ENCODE data around the gene BCAS3.

BCAS3 gene

GRCh38 chr17:61203671-61204131 is 526.0 kb downstream of the BCAS3 start:
- DNase-seq (ENCODE audit: low read depth) = no peak

DNA sequence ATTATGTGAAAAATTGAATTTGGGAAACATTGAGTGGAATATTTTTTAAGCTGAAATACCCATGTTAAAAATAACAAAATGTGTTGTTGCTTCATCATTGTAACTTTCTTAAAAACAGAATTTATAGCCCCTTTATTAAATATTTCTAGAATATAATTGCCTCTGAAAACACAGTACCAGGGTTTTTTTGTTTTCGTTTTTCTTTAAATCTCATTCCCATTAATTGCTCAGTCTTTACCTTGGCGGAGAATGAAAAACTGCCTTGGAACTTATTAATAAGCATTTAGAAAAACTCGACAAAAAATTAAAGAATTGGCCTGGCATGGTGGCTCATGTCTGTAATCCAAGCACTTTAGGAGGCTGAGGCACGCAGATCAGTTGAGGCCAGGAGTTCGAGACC is 526.8 kb downstream of the BCAS3 start:
- no peak for DNase-seq (ENCODE audit: low read depth)

DNA sequence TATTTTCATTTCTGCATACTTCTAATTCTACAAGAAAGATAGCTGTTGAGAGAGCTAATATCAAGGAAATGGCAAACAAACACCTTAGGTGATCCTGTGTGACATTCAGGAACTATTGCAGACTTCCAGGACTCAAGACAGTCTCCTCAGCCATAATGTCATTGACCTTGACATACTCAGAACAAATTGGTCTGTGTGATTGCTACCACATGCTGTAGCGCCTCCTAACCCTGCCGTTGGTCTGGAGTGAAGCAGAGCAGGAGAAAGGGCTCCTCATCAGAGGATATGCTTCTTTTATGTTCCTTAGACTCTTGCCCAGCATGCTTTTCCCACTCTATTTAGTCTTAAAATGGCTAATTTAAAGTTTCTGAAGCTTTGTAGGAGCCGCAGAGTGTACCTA is 527.8 kb downstream of the BCAS3 start:
- DNase-seq (ENCODE audit: low read depth) = no peak

DNA sequence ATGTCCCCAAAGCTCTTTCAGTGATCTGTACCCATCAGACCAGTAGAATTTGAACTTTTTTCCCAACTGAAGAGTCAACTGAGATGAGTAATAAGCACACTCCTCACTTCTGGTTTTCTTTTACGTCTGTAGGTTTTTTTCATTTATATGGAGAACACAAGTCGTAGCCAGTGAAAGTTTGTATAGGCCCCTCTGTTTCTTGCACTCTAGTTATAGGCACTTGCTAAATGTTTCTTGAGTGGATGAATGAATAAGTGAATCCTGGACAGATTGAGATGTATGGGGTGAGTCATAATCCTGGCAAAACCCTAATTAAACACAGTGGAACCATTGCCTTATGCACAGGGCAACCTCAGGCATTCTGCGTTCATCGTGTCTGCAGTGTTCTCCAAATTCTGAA is 528.3 kb downstream of the BCAS3 start:
- no peak for DNase-seq (ENCODE audit: low read depth)

- no peak for DNase-seq (ENCODE audit: low read depth)
Measured at GRCh38 chr17:61206922-61207321, 529.3 kb downstream of the BCAS3 start.

DNA sequence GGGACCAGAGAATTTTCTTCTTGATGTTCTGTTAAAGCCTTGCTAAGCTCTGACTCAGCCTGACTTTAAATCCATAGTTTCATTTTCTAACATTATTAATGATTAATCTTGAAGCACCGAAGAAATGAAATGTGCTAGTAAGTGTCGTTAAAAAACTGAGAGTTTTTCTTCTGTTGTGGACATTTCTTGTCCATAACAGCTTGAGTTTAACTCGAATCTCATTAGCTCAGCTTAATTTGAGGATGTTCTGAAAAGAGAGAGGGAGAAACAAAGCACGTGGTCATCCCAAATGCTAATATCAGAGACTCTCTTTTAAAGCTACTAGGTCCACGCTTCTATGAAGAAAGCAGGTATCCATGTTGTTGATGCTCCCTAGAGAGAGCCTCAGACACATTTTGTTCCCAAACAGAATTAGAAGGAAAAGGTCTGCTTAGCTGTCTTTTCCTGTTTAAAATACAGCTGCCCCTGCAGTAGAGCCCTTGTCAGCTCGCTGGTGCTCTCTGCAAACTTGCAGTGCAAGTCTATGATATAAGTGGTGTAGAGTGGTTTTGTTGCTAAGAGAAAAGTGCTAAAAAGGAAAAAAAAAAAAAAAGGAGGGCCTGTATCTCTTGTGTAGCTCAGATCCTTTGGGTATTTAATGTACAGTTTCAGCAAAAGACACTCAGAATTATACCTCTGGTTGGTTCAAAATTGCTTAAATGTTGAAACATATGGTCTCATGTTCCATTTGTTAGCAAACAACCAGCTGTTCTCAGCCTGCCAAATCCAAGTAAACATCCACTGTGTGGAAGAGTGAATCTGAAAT is 530.9 kb downstream of the BCAS3 start:
- no peak for DNase-seq (ENCODE audit: low read depth)

DNA sequence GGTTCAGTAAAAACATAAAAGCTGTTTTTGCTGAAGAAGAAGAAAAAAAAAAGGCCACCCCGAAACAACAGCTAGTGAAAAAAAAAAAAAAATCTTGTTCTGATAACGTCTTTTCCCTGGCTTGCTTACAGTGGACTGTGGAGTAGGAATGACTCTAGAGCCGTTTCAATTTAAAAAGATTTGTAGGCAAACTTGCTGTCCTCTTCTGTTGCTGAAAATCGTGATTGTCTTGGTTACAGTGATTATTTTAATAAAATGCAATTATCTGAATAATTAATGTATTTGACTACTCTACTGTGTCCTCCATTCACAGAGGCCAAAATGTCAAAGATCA is 531.4 kb downstream of the BCAS3 start:
- no peak for DNase-seq (ENCODE audit: low read depth)

DNA sequence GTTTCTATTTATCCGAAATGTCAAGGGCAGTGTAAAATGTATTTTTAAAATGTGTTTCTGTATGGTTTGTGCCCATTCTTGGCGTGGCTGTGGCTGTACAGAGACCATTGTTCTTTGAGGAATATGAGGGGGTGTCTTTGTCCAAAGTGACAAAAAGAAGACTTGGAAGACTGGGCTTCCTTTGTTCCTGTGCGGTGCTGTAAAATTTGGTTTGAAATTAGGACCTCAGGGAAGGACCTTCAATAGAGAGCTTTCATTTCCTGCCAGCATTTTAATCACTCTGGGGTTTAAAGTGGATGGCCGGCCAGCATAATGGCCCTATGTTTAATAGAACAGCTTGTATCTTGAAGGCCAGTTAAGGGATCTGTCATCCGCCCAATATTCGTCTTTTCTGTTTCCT is 531.9 kb downstream of the BCAS3 start:
- no peak for DNase-seq (ENCODE audit: low read depth)

DNA sequence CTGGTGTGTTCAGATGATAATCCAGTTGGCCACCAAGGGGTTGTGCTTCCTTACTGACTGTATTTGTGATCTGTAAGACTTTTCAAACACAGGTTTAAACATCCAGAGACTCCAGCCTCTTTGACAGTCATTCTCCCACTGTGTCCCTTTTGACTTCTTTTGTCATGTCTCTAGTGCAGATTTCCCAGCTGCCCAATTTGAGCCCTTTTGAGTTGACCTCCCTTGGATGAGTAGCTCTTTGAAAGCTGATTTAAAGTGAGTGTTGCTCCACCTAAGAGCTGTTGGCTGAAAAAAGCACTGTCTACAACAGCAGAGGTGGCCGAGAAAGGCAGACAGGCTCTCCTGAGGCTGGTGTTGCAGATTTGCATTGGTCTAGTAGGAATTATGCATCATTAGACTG is 533.6 kb downstream of the BCAS3 start:
- no peak for DNase-seq (ENCODE audit: low read depth)

DNA sequence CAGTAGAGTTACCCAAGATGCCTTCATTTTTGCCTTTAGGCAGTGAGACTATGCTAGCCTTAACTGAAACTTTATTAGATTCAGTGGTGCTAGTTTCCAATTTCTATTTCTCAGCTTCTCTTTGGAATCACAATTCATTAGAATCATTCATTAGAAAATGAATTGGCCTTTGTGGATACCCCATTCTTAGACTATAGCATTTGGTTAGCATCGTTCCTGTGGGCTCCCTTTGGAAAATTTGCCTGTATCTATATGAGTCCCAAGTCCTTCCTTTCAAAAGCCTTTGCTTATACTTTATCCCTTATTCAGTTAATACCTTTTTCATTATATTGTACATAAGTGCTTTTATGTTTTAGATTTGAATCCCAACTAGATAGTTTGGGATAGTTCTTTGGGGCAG is 535.0 kb downstream of the BCAS3 start:
- no peak for DNase-seq (ENCODE audit: low read depth)

GRCh38 chr17:61214753-61215152 is 537.1 kb downstream of the BCAS3 start:
- no peak for DNase-seq (ENCODE audit: low read depth)

DNA sequence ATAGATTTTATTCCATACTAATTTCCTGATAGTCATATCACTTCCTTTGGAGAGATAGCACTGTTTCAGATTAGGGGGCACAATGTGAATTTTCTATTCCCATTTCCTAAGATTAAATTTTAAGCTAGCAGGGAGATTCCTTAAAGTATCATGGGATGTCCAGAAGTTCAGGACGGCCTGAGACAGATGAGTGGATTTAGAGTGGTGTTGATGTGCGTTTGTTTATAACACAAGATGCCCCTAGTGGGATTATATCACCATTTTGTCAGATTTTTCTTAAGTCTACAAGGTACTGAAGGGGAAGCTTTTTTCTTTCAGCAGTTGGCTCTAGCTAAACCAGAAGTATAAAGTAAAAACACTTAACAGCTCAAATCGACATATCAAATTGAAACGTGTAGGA is 538.4 kb downstream of the BCAS3 start:
- no peak for DNase-seq (ENCODE audit: low read depth)

GRCh38 chr17:61217878-61218437 is 540.3 kb downstream of the BCAS3 start:
- no peak for DNase-seq (ENCODE audit: low read depth)

DNA sequence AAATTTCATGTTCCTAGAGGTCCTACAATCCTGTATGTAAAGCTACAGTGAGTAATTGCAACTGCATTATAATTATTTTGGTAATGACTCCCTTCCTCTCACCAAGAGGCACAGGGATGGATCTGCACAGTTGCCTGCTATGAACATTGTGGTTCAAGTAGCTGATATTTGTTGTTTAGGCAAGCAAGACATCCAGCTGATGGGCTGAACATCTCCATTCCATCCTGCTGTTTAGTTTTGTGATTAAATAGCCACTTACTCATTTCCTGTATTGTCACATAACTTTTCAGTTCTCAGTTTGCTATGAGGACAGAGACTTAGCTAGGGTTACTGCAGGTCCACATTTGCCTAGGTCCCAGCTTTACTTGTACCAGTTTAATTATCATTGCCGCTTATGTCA is 540.8 kb downstream of the BCAS3 start:
- no peak for DNase-seq (ENCODE audit: low read depth)

- DNase-seq (ENCODE audit: low read depth) = no peak
Measured at GRCh38 chr17:61219460-61219859, 541.8 kb downstream of the BCAS3 start.

GRCh38 chr17:61221181-61221580 is 543.5 kb downstream of the BCAS3 start:
- no peak for DNase-seq (ENCODE audit: low read depth)

DNA sequence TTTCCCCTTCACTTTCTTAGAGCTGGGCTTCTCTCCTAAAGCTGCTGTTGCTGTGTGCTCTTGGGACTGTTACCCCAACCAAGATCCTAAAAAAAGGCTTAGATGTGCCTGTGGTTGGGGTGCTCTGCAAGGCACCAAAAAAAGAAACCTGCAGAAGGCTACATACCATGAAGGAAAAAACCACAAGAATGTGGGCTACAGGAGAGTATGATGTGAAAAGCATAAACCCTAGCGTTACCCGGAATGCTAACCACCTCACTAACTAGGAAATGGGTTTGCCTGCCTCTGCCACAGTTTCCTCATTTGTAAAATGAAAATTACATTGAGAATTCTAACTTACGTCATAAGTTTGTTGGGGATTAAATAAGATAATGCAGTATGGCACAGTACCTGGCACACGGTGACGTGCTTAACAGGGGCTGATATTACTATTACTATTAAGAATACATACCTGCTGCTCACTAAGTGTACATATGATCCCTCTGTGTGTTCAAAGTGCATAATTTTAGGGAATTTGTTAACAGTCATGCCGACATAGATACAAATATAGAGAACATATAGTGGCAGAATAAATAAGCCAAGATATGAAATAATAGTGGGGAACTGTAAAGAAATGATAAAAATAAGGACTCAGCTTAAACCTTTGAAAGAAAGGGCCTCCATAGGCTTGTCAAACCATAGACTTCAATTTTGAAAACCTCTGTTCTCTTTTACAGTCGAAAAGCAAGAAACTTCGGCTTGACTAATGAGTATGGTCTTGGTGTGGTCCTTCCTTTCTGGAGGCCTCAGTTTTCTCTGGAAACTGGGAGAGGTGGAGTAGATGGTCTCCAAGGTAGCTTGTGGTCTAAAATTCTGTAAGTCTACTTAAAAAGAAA is 544.2 kb downstream of the BCAS3 start:
- DNase-seq (ENCODE audit: low read depth) = no peak

DNA sequence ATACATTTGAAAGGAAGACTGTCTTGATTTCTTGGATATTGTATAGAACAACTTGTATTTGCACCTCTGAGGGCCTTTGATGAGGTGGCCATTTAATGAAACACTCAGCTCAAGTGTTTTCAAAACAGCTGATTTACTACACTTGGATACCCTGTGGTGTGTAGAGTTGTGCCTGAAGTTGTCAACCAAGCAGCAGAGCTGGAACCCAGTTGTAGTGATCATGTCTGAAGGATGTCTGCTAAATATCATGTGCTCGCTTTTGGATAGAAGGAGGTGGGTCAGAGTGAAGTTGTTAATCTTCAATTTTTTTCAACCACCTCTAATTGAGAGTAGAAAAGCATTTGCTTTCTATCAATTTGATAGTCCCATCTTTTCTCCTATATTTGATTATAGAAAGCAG is 546.1 kb downstream of the BCAS3 start:
- no peak for DNase-seq (ENCODE audit: low read depth)

DNA sequence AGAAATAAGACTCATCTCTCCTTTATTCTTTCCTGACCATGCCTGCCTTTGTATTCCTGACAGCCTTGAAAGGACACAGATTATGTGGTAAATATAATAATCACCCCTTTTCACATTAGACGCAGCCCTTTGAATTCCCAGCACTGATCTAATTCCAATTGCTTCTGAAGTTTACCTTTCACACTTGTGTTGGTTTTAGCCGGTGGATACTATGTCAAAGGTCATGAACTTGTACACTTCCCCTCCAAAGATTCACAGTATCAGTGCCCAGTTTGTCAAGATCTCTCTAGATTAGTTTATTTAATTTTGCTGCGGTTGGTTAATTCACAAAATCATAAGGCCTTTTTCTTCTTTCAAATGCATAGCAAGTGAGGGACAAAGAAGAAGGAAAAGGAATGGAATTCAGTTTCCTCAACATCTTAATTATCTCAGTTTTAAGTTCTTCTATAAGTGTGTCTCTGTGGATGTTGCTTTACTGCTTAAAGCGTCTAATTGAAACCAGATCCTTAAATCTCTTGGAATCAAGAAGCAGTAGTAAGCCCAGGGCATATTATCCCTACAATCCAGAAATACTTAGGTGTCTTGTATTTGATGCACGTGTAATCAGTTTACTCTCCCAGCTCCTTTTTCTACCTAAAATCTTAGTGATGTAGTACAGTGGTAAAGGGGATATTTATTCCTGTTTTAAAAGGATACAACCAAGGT is 547.7 kb downstream of the BCAS3 start:
- no peak for DNase-seq (ENCODE audit: low read depth)

DNA sequence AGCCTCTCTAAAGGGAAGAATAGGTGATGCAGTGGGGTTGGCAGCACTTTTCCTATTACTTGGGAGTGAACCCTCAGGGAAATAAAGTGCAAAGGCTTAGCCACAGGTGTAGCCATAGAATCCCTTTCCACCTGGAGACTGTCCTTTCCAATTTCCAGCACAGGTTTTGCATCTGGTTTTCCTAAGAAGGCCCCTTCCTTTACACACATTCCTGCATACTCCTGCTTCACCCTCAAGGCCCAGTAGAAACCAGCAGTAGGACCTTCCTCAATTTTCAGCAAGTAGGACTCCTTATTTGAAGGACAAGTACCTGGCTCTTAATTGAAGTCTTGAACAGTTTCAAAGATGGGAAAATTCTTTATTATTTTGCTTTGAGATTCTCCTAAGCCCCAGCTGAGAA is 550.2 kb downstream of the BCAS3 start:
- no peak for DNase-seq (ENCODE audit: low read depth)

- no peak for DNase-seq (ENCODE audit: low read depth)
Measured at GRCh38 chr17:61230461-61230860, 552.8 kb downstream of the BCAS3 start.

Data from activated T-helper 9 cell treated with anti-CD3 and anti-CD28 coated beads, Interleukin-2, amount 50 U/mL, for 16 hours (primary cell).